BJ (cell line): ENCODE data around the gene VAMP2. TPM values are rescaled to one million over a fixed set of nuclear protein-coding genes. Genes with fewer than 3 reads are reported as not detected.
A peak's percentile ranks its signal among the peaks of the same experiment; 100 is the strongest.

Experiments
- CTCF ChIA-PET: fragments of 350-600 bp; formaldehyde crosslinking; extraction: SDS; loops from one replicate; lab custom pipeline; 2021; ENCODE audit warnings: antibody characterized with exemption, inconsistent platforms; lab: Yijun Ruan, JAX
- POLR2A ChIA-PET: fragments of 300-600 bp; sonication (Branson Sonifier 250); formaldehyde crosslinking; extraction: SDS; loops from one replicate; lab custom pipeline; 2021; ENCODE audit warnings: antibody characterized with exemption; lab: Charles Lee
- DNase-seq: peaks from one replicate; pipeline ENCODE4 v3.0.0-alpha.2; 2011; ENCODE audit warnings: low read depth
- H3K27me3 ChIP-seq: 2 replicates; pipeline ENCODE4 v1.6.0; 2011; ENCODE audit warnings: low read length; ENCODE audit not compliant: control insufficient read depth, insufficient read depth
- H3K36me3 ChIP-seq: 2 replicates; pipeline ENCODE4 v1.5.1; 2011; ENCODE audit warnings: low read length; ENCODE audit not compliant: control insufficient read depth, insufficient read depth
- H3K4me3 ChIP-seq: 2 replicates; pipeline ENCODE4 v1.5.1; 2011; ENCODE audit warnings: low read depth, mild to moderate bottlenecking, control low read depth, low read length
- CTCF ChIP-seq: IDR thresholded peaks from 2 replicates; pipeline ENCODE4 v1.5.1; 2011; ENCODE audit warnings: low read depth, mild to moderate bottlenecking, control low read depth, inconsistent platforms, low read length, moderate library complexity; ENCODE audit not compliant: insufficient read depth
- polyA minus RNA-seq: library from RNA; depleted of rRNA, polyadenylated mRNA; stranded (reverse); fragments of >200 nt; gene quantifications from 2 replicates; pipeline ENCODE4 v1.2.3, GENCODE V29; 2011; rRNA and poly(A)+ RNA removed
- polyA plus RNA-seq: library from polyadenylated mRNA; depleted of rRNA; stranded (reverse); fragments of >200 nt; gene quantifications from 2 replicates; pipeline ENCODE4 v1.2.3, GENCODE V29; 2011; rRNA removed

VAMP2 gene, protein sequence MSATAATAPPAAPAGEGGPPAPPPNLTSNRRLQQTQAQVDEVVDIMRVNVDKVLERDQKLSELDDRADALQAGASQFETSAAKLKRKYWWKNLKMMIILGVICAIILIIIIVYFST
- polyA plus RNA-seq (20.1 and 22.8 TPM in 2 replicates), polyA minus RNA-seq (7.4 and 9.6 TPM in 2 replicates)

- DNase-seq: no peak
- peak within 1 kb of the TSS; percentile 100 for H3K4me3 ChIP-seq
- POLR2A ChIA-PET: no interaction called here
- no peaks in the 10 kb centered on the region for H3K27me3 ChIP-seq
- 0 out of 2 replicates have a peak, but pooled peaks have one; percentile 1 for TF ChIP-seq CTCF
- CTCF ChIA-PET: interaction anchor here (0.7 to 1.2 kb wide), 2 partner anchors 11 to 62 kb away, joined by 3 read pairs; no protein-coding TSS in a partner anchor
- H3K36me3 ChIP-seq: peaks cover 12% of the 10 kb centered on the region
Measured at GRCh38 chr17:8162233-8162996, at the start of gene VAMP2. Gene VAMP2, minus strand, starts transcription at chr17:8162948. Its CDS starts 69 bp downstream, at chr17:8162879.

- H3K4me3 ChIP-seq: peak overlapping the region; percentile 83
- ChIA-PET POLR2A (interaction anchor here (0.7 to 1.0 kb wide), 2 partner anchors 10 to 21 kb away, joined by 6 to 8 read pairs; partner anchors contain the start of gene BORCS6), CTCF (interaction anchor here (0.6 to 1.4 kb wide), 5 partner anchors 9 to 151 kb away, joined by 3 read pairs; no protein-coding TSS in a partner anchor)
- no peak for TF ChIP-seq CTCF
- no peaks in the 10 kb centered on the region for H3K27me3 ChIP-seq
- no peak for DNase-seq
- H3K36me3 ChIP-seq: no peaks in the 10 kb centered on the region
Measured at GRCh38 chr17:8210761-8211458, 48.2 kb upstream of the VAMP2 start.

DNA sequence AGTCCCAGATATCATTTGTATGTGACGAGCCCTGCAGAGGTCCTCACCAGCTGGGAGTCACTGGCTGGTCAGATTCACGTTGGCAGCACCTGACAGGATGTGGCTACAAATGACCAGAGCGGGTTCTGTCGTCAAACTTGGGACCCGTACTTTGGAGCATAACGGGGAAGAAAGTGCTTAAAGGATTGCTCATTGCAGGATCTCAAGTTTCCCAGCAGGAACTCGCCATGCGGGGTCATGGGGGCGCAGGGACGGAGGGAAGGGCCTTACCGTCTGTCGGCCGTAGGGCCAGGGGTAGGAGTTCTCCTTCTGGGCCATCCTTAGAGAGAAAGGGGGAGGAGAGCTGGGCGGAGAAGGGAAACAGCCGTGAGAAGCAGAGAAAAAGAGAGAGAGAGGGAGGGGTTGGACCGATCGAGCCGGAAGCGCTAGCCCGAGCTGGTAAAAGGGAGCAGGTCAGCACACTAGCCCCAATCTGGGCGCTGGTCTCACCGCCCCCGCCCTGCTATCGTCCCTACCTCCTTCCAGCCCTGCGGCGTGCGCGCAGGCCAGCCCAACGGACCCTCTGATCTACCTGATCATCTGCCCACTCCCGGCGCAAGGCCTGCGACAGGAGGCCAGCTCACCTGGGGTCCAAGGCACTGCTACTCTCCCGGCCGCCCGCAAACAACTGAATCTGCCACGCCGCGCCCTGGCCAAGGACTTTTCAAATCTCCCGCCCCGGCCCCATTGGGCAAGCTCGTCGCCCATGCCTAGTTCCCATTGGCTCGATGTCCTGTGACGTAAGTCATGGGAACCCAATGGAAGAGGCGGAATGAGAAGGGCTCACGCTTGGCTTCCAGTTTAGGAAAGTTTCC is 47.4 kb upstream of the VAMP2 start, which contains the start of gene AURKB:
Gene AURKB (minus strand): TSS at position 669 of the 854 bp plus-strand sequence. CDS start 351 bp downstream, at position 318.
- no peaks in the 10 kb centered on the region for H3K36me3 ChIP-seq
- TF ChIP-seq CTCF: no peak
- CTCF ChIA-PET: interaction anchor here (0.9 to 1.4 kb wide), 3 partner anchors 83 to 136 kb away, joined by 3 read pairs; no protein-coding TSS in a partner anchor
- peak; percentile 70 for DNase-seq
- peak within 1 kb of the TSS; percentile 83 for H3K4me3 ChIP-seq
- POLR2A ChIA-PET: interaction anchor here (0.7 to 1.0 kb wide), 2 partner anchors 11 to 20 kb away, joined by 6 to 8 read pairs; partner anchors contain the start of gene BORCS6
- no peaks in the 10 kb centered on the region for H3K27me3 ChIP-seq

- CTCF ChIA-PET: no interaction called here
- Histone ChIP-seq H3K36me3 (no peaks in the 10 kb centered on the region), H3K27me3 (no peaks in the 10 kb centered on the region), H3K4me3 (no peak overlapping the region)
- TF ChIP-seq CTCF: no peak
- DNase-seq: no peak
- POLR2A ChIA-PET: no interaction called here
Measured at GRCh38 chr17:8206536-8206935, 43.8 kb upstream of the VAMP2 start.
